B cell (primary cell): ENCODE data around the gene PARK7. TPM values are rescaled to one million over a fixed set of nuclear protein-coding genes. Genes with fewer than 3 reads are reported as not detected.

Source experiments
- ATAC-seq: fragments of 200-7000 bp; cut with Tn5 transposase; one replicate; pipeline ENCODE4 v1.10.0; 2021; ENCODE audit warnings: low read depth, mild to moderate bottlenecking, moderate number of reproducible peaks, moderate library complexity
- CTCF ChIA-PET: fragments of 350-600 bp; sonication (Branson Sonifier 250); formaldehyde crosslinking; loops from one replicate; lab custom pipeline; 2021; ENCODE audit warnings: antibody characterized with exemption, inconsistent platforms; lab: Charles Lee
- POLR2A ChIA-PET: fragments of 350-600 bp; sonication (Branson Sonifier 250); formaldehyde crosslinking; loops from one replicate; lab custom pipeline; 2021; ENCODE audit warnings: antibody characterized with exemption; lab: Charles Lee
- DNase-seq: peaks from one replicate; pipeline ENCODE4 v3.0.0; 2013
- H2AFZ ChIP-seq: 2 replicates; pipeline ENCODE4 v1.6.1; 2012; ENCODE audit warnings: mild to moderate bottlenecking, low read depth, low read length; ENCODE audit not compliant: insufficient read depth, poor library complexity, severe bottlenecking
- H3K27ac ChIP-seq, 2 donors: 1 replicate in 1 of 2; 2 replicates in 1 of 2; pipeline ENCODE4 v1.5.1; 2012 to 2013; ENCODE audit warnings: low read length in 2 of 2, mild to moderate bottlenecking in 2 of 2, moderate library complexity in 1 of 2
- H3K27me3 ChIP-seq, 4 experiments: fragments of 200-600 bp in 1 of 4; sonication (generic) in 1 of 4; replicated peaks in 1 of 4; 1 replicate in 2 of 4; 2 replicates in 2 of 4; pipeline versions ENCODE4 v1.6.1 to v1.7.0; 2013 to 2016; ENCODE audit warnings: low read length in 3 of 4, mild to moderate bottlenecking in 2 of 4, mixed read lengths in 1 of 4, moderate library complexity in 1 of 4; ENCODE audit not compliant: insufficient read depth in 4 of 4, control insufficient read depth in 3 of 4; ENCODE audit errors: control extremely low read depth in 1 of 4
- H3K36me3 ChIP-seq, 2 experiments: replicated peaks in 1 of 2; 1 replicate in 1 of 2; 2 replicates in 1 of 2; pipeline versions ENCODE4 v1.6.1 to v1.7.1; 2013; ENCODE audit warnings: low read length in 1 of 2; ENCODE audit not compliant: insufficient read depth in 2 of 2, control insufficient read depth in 1 of 2; ENCODE audit errors: control extremely low read depth in 1 of 2, extremely low read depth in 1 of 2
- H3K4me1 ChIP-seq, 2 donors: fragments of 200-600 bp in 1 of 2; sonication (generic) in 1 of 2; 1 replicate in 1 of 2; 2 replicates in 1 of 2; pipeline versions ENCODE4 v1.5.1 to v1.6.1; 2013 to 2017; ENCODE audit warnings: low read length in 2 of 2; ENCODE audit not compliant: control insufficient read depth in 2 of 2, insufficient read depth in 2 of 2
- H3K4me2 ChIP-seq: replicated peaks from 2 replicates; pipeline ENCODE3; 2012; ENCODE audit warnings: mild to moderate bottlenecking, low read depth, low read length; ENCODE audit not compliant: poor library complexity, severe bottlenecking
- H3K4me3 ChIP-seq, 5 experiments: fragments of 200-600 bp in 1 of 5; sonication (generic) in 1 of 5; 1 replicate in 3 of 5; 2 replicates in 2 of 5; pipeline versions ENCODE4 v1.5.1 to v1.7.0; 2011 to 2016; ENCODE audit warnings: low read length in 4 of 5, mild to moderate bottlenecking in 4 of 5, low read depth in 2 of 5, control low read depth in 1 of 5, moderate library complexity in 1 of 5; ENCODE audit not compliant: insufficient read depth in 1 of 5; ENCODE audit errors: control extremely low read depth in 1 of 5, extremely low read depth in 1 of 5
- H3K79me2 ChIP-seq: fragments of 200-600 bp; sonication (generic); one replicate; pipeline ENCODE4 v1.6.0; 2016; ENCODE audit warnings: low read length; ENCODE audit not compliant: control insufficient read depth, insufficient read depth
- H3K9ac ChIP-seq: fragments of 200-600 bp; sonication (generic); 2 replicates; pipeline ENCODE4 v1.6.1; 2017; ENCODE audit warnings: mild to moderate bottlenecking, low read length, moderate library complexity
- H3K9me3 ChIP-seq, 3 donors: one replicate each; pipeline versions ENCODE4 v1.6.1 to v1.7.1; 2013; ENCODE audit warnings: low read length in 2 of 3; ENCODE audit not compliant: control insufficient read depth in 2 of 3, insufficient read depth in 1 of 3; ENCODE audit errors: control extremely low read depth in 1 of 3
- H4K20me1 ChIP-seq: 2 replicates; pipeline ENCODE4 v1.6.0; 2012; ENCODE audit warnings: mild to moderate bottlenecking, low read length; ENCODE audit not compliant: insufficient read depth, control insufficient read depth, poor library complexity, severe bottlenecking
- H3K27ac Mint-ChIP-seq: one replicate; pipeline ENCODE4 v1.8.0; 2021; ENCODE audit warnings: mixed read lengths
- H3K27me3 Mint-ChIP-seq: one replicate; pipeline ENCODE4 v1.8.0; 2021; ENCODE audit warnings: mixed read lengths
- H3K4me1 Mint-ChIP-seq: one replicate; pipeline ENCODE4 v1.8.0; 2021; ENCODE audit warnings: mixed read lengths
- H3K4me3 Mint-ChIP-seq: one replicate; pipeline ENCODE4 v1.8.0; 2021; ENCODE audit warnings: mixed read lengths
- H3K9me3 Mint-ChIP-seq: one replicate; pipeline ENCODE4 v1.8.0; 2022; ENCODE audit warnings: mixed read lengths; ENCODE audit not compliant: insufficient read depth
- EZH2 ChIP-seq: IDR thresholded peaks from 2 replicates; pipeline ENCODE4 v1.6.1; 2012; ENCODE audit warnings: borderline replicate concordance, low read depth, mild to moderate bottlenecking, moderate library complexity, low read length; ENCODE audit not compliant: insufficient read depth, poor library complexity, severe bottlenecking
- WGBS: methylation state at CpG from one replicate; pipeline ENCODE4 v1.1.5; 2013; ENCODE audit warnings: missing lambda C conversion rate; ENCODE audit not compliant: insufficient coverage; 5-methylcytosine and 5-hydroxymethylcytosine counted together
- intact Hi-C: fragments of 100-400 bp; cut with micrococcal nuclease; formaldehyde crosslinking; loops from one replicate; pipeline ENCODE4 v1.10.0; 2022
- polyA plus RNA-seq: library from polyadenylated mRNA; depleted of rRNA; stranded (reverse); fragments of >200 nt; gene quantifications from 2 replicates; pipeline ENCODE4 v1.2.3, GENCODE V29; 2012
- total RNA-seq, 2 donors: library from RNA; stranded (reverse); fragments of 120-200 nt in 1 of 2; gene quantifications; 1 replicate in 1 of 2; 2 replicates in 1 of 2; pipeline versions ENCODE4 v1.2.3 to v1.2.4, GENCODE V29; 2013 to 2022
- TF ChIP-seq, protein P1 (sequence below): fragments of 200-600 bp; IDR thresholded peaks from one replicate; pipeline ENCODE4 v1.8.0; 2022; ENCODE audit warnings: antibody characterized with exemption, mild to moderate bottlenecking

The PARK7 gene
- total and polyA plus RNA-seq, 2 donors (not counting 1 experiment from before 2014, with no cell fraction given) = 63.9 to 118 TPM

DNA sequence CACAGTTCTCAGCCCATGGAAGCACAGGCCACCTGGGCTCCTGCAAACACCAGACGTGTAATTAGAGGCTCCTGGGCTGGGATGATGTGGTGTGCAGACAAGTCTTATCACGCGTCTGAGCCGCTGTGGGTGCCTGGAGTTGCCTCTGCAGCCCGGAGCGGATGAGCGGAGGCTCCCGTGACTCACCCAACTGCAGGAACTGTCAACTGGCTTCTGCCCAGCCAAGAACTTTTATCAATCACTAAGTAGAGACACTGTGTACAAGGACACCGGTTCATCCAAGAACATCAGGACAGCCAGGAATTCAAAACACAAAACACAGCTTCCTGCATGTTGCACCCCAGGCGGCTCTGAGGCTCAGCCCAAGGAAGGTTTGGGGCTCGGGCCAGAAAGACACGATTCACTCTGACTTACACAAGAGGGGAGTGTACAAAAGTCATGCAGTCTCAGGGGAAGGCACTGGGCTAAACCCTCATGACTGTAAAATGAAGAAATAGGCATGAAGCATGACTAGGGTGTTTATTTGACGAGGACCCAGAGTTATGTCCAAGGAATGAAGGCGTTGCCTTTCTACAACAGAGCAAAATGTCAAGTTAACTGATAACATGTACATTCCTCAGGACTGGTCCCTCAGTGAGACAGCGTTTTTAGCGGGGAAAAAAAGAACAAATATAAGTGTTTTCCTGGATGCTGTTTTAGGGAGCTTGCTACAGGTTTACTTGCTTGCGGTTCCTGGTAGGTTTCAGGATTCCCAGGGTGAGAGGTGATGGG, 43.5 kb downstream of the PARK7 start:
- DNase-seq = no peak
- ChIA-PET CTCF (interaction anchor here (1.7 kb wide), 1 partner anchor 10 kb away, joined by 11 read pairs; no protein-coding TSS in a partner anchor), POLR2A (no interaction called here)
- 89% methylated on average over 12 of the region's 17 CpGs for WGBS
- H3K36me3 ChIP-seq = peaks cover 0 to 3% of the 10 kb centered on the region in 2 experiments
- H3K4me2 ChIP-seq = no peak overlapping the region
- Mint-ChIP-seq H3K4me1 (no peaks in the 10 kb centered on the region), H3K27ac (no peak overlapping the region), H3K27me3 (no peaks in the 10 kb centered on the region), H3K4me3 (no peak overlapping the region), H3K9me3 (no peaks in the 10 kb centered on the region)
- no peak overlapping the region for H2AFZ ChIP-seq
- no peaks in the 10 kb centered on the region for H4K20me1 ChIP-seq
- TF ChIP-seq, protein P1, sequence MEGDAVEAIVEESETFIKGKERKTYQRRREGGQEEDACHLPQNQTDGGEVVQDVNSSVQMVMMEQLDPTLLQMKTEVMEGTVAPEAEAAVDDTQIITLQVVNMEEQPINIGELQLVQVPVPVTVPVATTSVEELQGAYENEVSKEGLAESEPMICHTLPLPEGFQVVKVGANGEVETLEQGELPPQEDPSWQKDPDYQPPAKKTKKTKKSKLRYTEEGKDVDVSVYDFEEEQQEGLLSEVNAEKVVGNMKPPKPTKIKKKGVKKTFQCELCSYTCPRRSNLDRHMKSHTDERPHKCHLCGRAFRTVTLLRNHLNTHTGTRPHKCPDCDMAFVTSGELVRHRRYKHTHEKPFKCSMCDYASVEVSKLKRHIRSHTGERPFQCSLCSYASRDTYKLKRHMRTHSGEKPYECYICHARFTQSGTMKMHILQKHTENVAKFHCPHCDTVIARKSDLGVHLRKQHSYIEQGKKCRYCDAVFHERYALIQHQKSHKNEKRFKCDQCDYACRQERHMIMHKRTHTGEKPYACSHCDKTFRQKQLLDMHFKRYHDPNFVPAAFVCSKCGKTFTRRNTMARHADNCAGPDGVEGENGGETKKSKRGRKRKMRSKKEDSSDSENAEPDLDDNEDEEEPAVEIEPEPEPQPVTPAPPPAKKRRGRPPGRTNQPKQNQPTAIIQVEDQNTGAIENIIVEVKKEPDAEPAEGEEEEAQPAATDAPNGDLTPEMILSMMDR = no peak
- TF ChIP-seq EZH2 = no peak
- no peaks in the 10 kb centered on the region for H3K4me1 ChIP-seq
- H3K9ac ChIP-seq = no peak overlapping the region
- H3K79me2 ChIP-seq = no peaks in the 10 kb centered on the region
- no peaks in the 10 kb centered on the region for H3K27me3 ChIP-seq
- intact Hi-C loops = no loop called here
- H3K27ac ChIP-seq = no peak overlapping the region
- no peak overlapping the region for H3K4me3 ChIP-seq
- no peak for ATAC-seq
- no peaks in the 10 kb centered on the region for H3K9me3 ChIP-seq
